ENCODE measurements around the gene MAP7.
"Not testable (repeated sequence)": the region's sequence is repeated elsewhere in the genome, so short reads cannot be mapped to it uniquely, and the experiment has no call there.

The MAP7 gene

GRCh38 chr6:136502786-136503185 is 47.4 kb downstream of the MAP7 start:
- no peak for DNase-seq (ENCODE audit: low spot score)

- DNase-seq (ENCODE audit: low spot score): no peak
These were observed 48.7 kb downstream of the MAP7 start for GRCh38 chr6:136501514-136501913.

GRCh38 chr6:136501096-136501495 is 49.1 kb downstream of the MAP7 start:
- DNase-seq (ENCODE audit: low spot score): no peak

- no peak for DNase-seq (ENCODE audit: low spot score)
These were observed 49.8 kb downstream of the MAP7 start for GRCh38 chr6:136500414-136500813.

- no peak for DNase-seq (ENCODE audit: low spot score)
These were observed 50.9 kb downstream of the MAP7 start for GRCh38 chr6:136499370-136499769.

GRCh38 chr6:136496449-136496848 is 53.8 kb downstream of the MAP7 start:
- not testable (repeated sequence) for DNase-seq (ENCODE audit: low spot score)

- no peak for DNase-seq (ENCODE audit: low spot score)
These were observed 55.5 kb downstream of the MAP7 start for GRCh38 chr6:136494710-136495109.

GRCh38 chr6:136494059-136494458 is 56.2 kb downstream of the MAP7 start:
- DNase-seq (ENCODE audit: low spot score): no peak

- no peak for DNase-seq (ENCODE audit: low spot score)
These were observed 57.8 kb downstream of the MAP7 start for GRCh38 chr6:136492409-136492808.

- no peak for DNase-seq (ENCODE audit: low spot score)
These were observed 58.5 kb downstream of the MAP7 start for GRCh38 chr6:136491754-136492153.

- no peak for DNase-seq (ENCODE audit: low spot score)
These were observed 59.0 kb downstream of the MAP7 start for GRCh38 chr6:136491251-136491650.

GRCh38 chr6:136489689-136490033 is 60.6 kb downstream of the MAP7 start:
- DNase-seq (ENCODE audit: low spot score): not testable (repeated sequence)

- DNase-seq (ENCODE audit: low spot score): no peak
These were observed 62.3 kb downstream of the MAP7 start for GRCh38 chr6:136487759-136488425.

GRCh38 chr6:136486357-136486756 is 63.9 kb downstream of the MAP7 start:
- no peak for DNase-seq (ENCODE audit: low spot score)

GRCh38 chr6:136483906-136484305 is 66.3 kb downstream of the MAP7 start:
- DNase-seq (ENCODE audit: low spot score): no peak

GRCh38 chr6:136483005-136483404 is 67.2 kb downstream of the MAP7 start:
- DNase-seq (ENCODE audit: low spot score): not testable (repeated sequence)

- no peak for DNase-seq (ENCODE audit: low spot score)
These were observed 72.7 kb downstream of the MAP7 start for GRCh38 chr6:136477548-136477947.

- DNase-seq (ENCODE audit: low spot score): no peak
These were observed 74.5 kb downstream of the MAP7 start for GRCh38 chr6:136475686-136476085.

GRCh38 chr6:136474241-136474640 is 76.0 kb downstream of the MAP7 start:
- DNase-seq (ENCODE audit: low spot score): no peak

GRCh38 chr6:136471922-136472321 is 78.3 kb downstream of the MAP7 start:
- no peak for DNase-seq (ENCODE audit: low spot score)

- no peak for DNase-seq (ENCODE audit: low spot score)
These were observed 78.8 kb downstream of the MAP7 start for GRCh38 chr6:136471372-136471771.

- DNase-seq (ENCODE audit: low spot score): no peak
These were observed 80.2 kb downstream of the MAP7 start for GRCh38 chr6:136470044-136470443.

- DNase-seq (ENCODE audit: low spot score): no peak
These were observed 81.1 kb downstream of the MAP7 start for GRCh38 chr6:136469154-136469553.

- DNase-seq (ENCODE audit: low spot score): no peak
These were observed 81.5 kb downstream of the MAP7 start for GRCh38 chr6:136468711-136469110.

- no peak for DNase-seq (ENCODE audit: low spot score)
These were observed 83.0 kb downstream of the MAP7 start for GRCh38 chr6:136467186-136467585.
